SH-SY5Y (cell line): ENCODE data around the gene IGFBP5.

Source experiments
- GATA2 ChIP-seq: IDR thresholded peaks from 2 replicates; pipeline ENCODE4 v1.6.1; 2011; ENCODE audit warnings: mild to moderate bottlenecking, low read depth, low read length
- GATA3 ChIP-seq: IDR thresholded peaks from 2 replicates; pipeline ENCODE4 v1.6.1; 2011; ENCODE audit warnings: low read depth, mild to moderate bottlenecking, low read length, moderate library complexity

DNA sequence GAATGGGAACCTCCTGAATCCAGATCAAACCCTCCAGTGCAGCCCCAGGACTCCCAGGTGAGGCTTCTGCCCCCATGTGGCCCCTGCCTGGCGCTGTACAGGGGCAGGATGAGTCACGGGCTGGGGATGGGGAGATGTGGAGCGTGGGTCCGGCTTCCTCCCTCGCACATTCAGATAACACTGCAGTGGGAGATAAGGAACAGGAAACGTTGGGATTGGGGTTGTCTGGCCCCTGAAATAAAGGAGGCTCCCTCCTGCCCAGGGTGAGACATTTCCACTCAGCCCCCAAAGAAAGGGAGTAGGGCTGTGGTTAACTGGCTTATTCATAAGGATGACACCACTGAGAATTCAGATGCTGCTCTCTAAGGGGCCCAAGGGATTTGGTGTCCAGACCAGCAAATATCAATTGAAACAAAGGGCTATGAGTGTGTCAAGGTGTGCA is 30.7 kb downstream of the IGFBP5 start:
- TF ChIP-seq GATA2 (no peak), GATA3 (no peak)
